Psoas muscle (tissue), 8 donors: Measurements from ENCODE around the gene PYURF. TPM values are rescaled to one million over a fixed set of nuclear protein-coding genes. Genes with fewer than 3 reads are reported as not detected.

Experiments
- ATAC-seq, 4 donors: fragments of 200-7000 bp; cut with Tn5 transposase; one replicate each; pipeline ENCODE4 v1.9.1; 2020; ENCODE audit warnings: moderate library complexity in 3 of 4, mild to moderate bottlenecking in 2 of 4
- DNase-seq, 2 donors: peaks; one replicate each; pipeline ENCODE4 v3.0.0-alpha.2; 2020
- H3K27ac ChIP-seq: fragments of 200-600 bp; one replicate; pipeline ENCODE4 v1.8.0; 2022
- H3K27me3 ChIP-seq, 3 donors: fragments of 200-600 bp in 1 of 3; one replicate each; pipeline versions ENCODE4 v1.6.1 to v1.8.0; 2013 to 2022; ENCODE audit warnings: low read length in 2 of 3, mild to moderate bottlenecking in 2 of 3, moderate library complexity in 1 of 3; ENCODE audit not compliant: insufficient read depth in 3 of 3
- H3K36me3 ChIP-seq, 2 donors: fragments of 200-600 bp in 1 of 2; one replicate each; pipeline versions ENCODE4 v1.6.1 to v1.8.0; 2013 to 2022; ENCODE audit warnings: low read depth in 1 of 2, mild to moderate bottlenecking in 1 of 2, moderate library complexity in 1 of 2; ENCODE audit not compliant: insufficient read depth in 1 of 2
- H3K4me1 ChIP-seq: fragments of 200-600 bp; one replicate; pipeline ENCODE4 v1.8.0; 2022
- H3K4me3 ChIP-seq: fragments of 200-600 bp; one replicate; pipeline ENCODE4 v1.8.0; 2022; ENCODE audit warnings: mild to moderate bottlenecking
- H3K9me3 ChIP-seq: fragments of 200-600 bp; one replicate; pipeline ENCODE4 v1.8.0; 2022
- WGBS, 3 donors: extraction: QIAGEN DNeasy Blood & Tissue Kit; methylation state at CpG; one replicate each; pipeline versions ENCODE4 v1.1.6 to v1.1.7; 2013; 5-methylcytosine and 5-hydroxymethylcytosine counted together
- intact Hi-C, 2 donors: fragments of 100-400 bp; cut with DNase I; formaldehyde crosslinking; loops; one replicate each; pipeline versions ENCODE4 v1.11.0 to v1.14.2; 2022
- polyA plus RNA-seq, 3 donors: library from polyadenylated mRNA; stranded (reverse); fragments of 200-250 nt; gene quantifications; one replicate each; pipeline ENCODE4 v1.2.3, GENCODE V29; 2013
- total RNA-seq, 4 donors: library from RNA; stranded (reverse); fragmentation: NEBNext Ultra II Directional in 2 of 4; extraction: Animal tissue kit (Norgen Biotek cat#: 25700) in 2 of 4; gene quantifications; one replicate each; pipeline versions ENCODE4 v1.2.1 to v1.2.4, GENCODE V29; 2021 to 2023
- TF ChIP-seq, protein P1 (sequence below): fragments of 200-600 bp; IDR thresholded peaks from one replicate; pipeline ENCODE4 v1.8.0; 2022; ENCODE audit warnings: antibody characterized with exemption
- donor health status: healthy with polysubstance abuse.
- donor health status: DM: no; HTN: no; CAD: no; lungs with moderate emphysema.
- donor health status: Bipolar disorder and iron deficiency.
- donor health status: healthy.
- donor health status: DM: yes; HTN: yes; CAD: no.
- donor health status: DM: no; HTN: no; CAD: no.
- donor health status: DM: no; HTN: no; CAD: no.
- donor health status: DM: yes; HTN: yes; CAD: no.

Gene PYURF
- total and polyA plus RNA-seq, 7 donors, result 51.8 to 106 (median 61.8) TPM

DNA sequence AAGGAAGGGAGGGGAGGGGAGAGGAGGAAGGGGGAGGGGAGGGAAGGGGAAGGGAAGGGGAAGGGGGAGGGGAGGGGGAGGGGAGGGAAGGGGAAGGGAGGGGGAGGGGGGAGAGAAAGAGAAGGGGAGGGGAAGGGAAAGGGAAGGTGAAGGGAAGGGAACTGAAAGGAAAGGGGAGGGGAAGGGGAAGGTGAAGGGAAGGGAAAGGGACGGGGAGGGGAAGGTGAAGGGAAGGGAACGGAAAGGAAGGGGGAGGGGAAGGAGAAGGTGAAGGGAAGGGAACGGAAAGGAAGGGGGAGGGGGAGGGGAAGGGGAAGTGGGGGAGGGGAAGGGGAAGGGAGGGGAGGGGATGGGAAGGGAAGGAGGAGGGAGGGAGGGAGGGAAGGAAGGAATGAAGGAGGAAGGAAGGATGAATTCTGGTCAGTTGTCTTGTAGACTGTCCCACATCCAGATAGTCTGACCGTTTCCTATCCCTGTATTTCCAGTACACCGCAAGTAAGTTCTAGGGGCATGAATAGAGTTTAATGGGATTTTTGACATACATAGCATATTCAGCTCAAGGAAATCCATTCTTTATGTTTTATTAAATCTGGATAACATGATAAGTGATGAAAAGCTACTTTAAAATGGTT is 46.2 kb downstream of the PYURF start:
- Histone ChIP-seq H3K4me1 (no peaks in the 10 kb centered on the region), H3K4me3 (no peak overlapping the region), H3K27me3 (no peaks in the 10 kb centered on the region), H3K27ac (no peak overlapping the region), H3K9me3 (no peaks in the 10 kb centered on the region), H3K36me3 (no peaks in the 10 kb centered on the region)
- ATAC-seq (no peak), DNase-seq (no peak)
- TF ChIP-seq, protein P1, sequence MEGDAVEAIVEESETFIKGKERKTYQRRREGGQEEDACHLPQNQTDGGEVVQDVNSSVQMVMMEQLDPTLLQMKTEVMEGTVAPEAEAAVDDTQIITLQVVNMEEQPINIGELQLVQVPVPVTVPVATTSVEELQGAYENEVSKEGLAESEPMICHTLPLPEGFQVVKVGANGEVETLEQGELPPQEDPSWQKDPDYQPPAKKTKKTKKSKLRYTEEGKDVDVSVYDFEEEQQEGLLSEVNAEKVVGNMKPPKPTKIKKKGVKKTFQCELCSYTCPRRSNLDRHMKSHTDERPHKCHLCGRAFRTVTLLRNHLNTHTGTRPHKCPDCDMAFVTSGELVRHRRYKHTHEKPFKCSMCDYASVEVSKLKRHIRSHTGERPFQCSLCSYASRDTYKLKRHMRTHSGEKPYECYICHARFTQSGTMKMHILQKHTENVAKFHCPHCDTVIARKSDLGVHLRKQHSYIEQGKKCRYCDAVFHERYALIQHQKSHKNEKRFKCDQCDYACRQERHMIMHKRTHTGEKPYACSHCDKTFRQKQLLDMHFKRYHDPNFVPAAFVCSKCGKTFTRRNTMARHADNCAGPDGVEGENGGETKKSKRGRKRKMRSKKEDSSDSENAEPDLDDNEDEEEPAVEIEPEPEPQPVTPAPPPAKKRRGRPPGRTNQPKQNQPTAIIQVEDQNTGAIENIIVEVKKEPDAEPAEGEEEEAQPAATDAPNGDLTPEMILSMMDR, result no peak
- 76 to 80% (median 78%) methylated on average over 4 to 5 of the region's 5 CpGs for WGBS, 3 donors
- intact Hi-C loops, result no loop called here

Other genes starting within 250 kb of the PYURF start
- gene PPM1K, start 239.2 kb downstream of the PYURF start, total RNA-seq, result 10 to 100 TPM in 2 of 4 donors, 1 to 10 TPM in 2; 3.3 to 18.0 (median 9.0) TPM
- 1 to 10 TPM; 1.0 to 3.5 (median 2.4) TPM for gene PPM1K, start 239.2 kb downstream of the PYURF start, polyA plus RNA-seq
- gene HERC6, start 144.9 kb downstream of the PYURF start, total RNA-seq, result 1 to 10 TPM in 3 of 4 donors, under 1 TPM in 1; 0.86 to 2.7 (median 1.8) TPM
- gene HERC6, start 144.9 kb downstream of the PYURF start, polyA plus RNA-seq, result under 1 TPM; 0.53 to 0.92 (median 0.75) TPM
- gene HERC5, start 66.7 kb downstream of the PYURF start, total RNA-seq, result 1 to 10 TPM in 2 of 4 donors, under 1 TPM in 2; 0.42 to 2.8 (median 1.3) TPM
- gene HERC5, start 66.7 kb downstream of the PYURF start, polyA plus RNA-seq, result under 1 TPM; 0.51 to 0.79 (median 0.69) TPM
- 10 to 100 TPM; 17.7 to 35.8 (median 25.2) TPM for gene HERC3, start 68.7 kb upstream of the PYURF start, total RNA-seq
- 10 to 100 TPM in 1 of 3 donors, 1 to 10 TPM in 2; 9.5 to 20.4 (median 9.6) TPM for gene HERC3, start 68.7 kb upstream of the PYURF start, polyA plus RNA-seq
- gene NAP1L5, start 174.1 kb upstream of the PYURF start, total RNA-seq, result 1 to 10 TPM; 2.8 to 4.0 (median 3.8) TPM
- gene NAP1L5, start 174.1 kb upstream of the PYURF start, polyA plus RNA-seq, result 1 to 10 TPM; 1.2 to 3.3 (median 1.3) TPM